GM19043 (cell line): Measurements from ENCODE around the gene TET3.
A peak's percentile ranks its signal among the peaks of the same experiment; 100 is the strongest.
"Not testable (repeated sequence)": the region's sequence is repeated elsewhere in the genome, so short reads cannot be mapped to it uniquely, and the experiment has no call there.

Experiments
- ATAC-seq: cut with Tn5 transposase; IDR thresholded peaks from one replicate; pipeline ENCODE4 v1.9.1; 2021; ENCODE audit warnings: low read depth; ENCODE audit not compliant: unreplicated experiment

The TET3 gene

GRCh38 chr2:73984203-73984921 is at the start of gene TET3:
Gene TET3 (plus strand): TSS chr2:73984910. CDS start chr2:73986404, 1,494 bp downstream.
- ATAC-seq = peak; percentile 32

GRCh38 chr2:73935641-73936040 is 49.1 kb upstream of the TET3 start:
- ATAC-seq = no peak

- no peak for ATAC-seq
Observed at GRCh38 chr2:73937103-73937885, 47.4 kb upstream of the TET3 start.

GRCh38 chr2:73937899-73938298 is 46.8 kb upstream of the TET3 start:
- ATAC-seq = no peak

- no peak for ATAC-seq
Observed at GRCh38 chr2:73938718-73939352, 45.9 kb upstream of the TET3 start.

GRCh38 chr2:73939419-73939818 is 45.3 kb upstream of the TET3 start:
- ATAC-seq = no peak

- not testable (repeated sequence) for ATAC-seq
Observed at GRCh38 chr2:73940066-73940465, 44.6 kb upstream of the TET3 start.

GRCh38 chr2:73942664-73943063 is 42.0 kb upstream of the TET3 start:
- no peak for ATAC-seq

- ATAC-seq = no peak
Observed at GRCh38 chr2:73944714-73945113, 40.0 kb upstream of the TET3 start.

GRCh38 chr2:73946215-73946614 is 38.5 kb upstream of the TET3 start:
- ATAC-seq = no peak

GRCh38 chr2:73946666-73947065 is 38.0 kb upstream of the TET3 start:
- ATAC-seq = no peak

- no peak for ATAC-seq
Observed at GRCh38 chr2:73947412-73948018, 37.2 kb upstream of the TET3 start.

- ATAC-seq = no peak
Observed at GRCh38 chr2:73949802-73950201, 34.9 kb upstream of the TET3 start.

GRCh38 chr2:73952499-73953446 is 31.9 kb upstream of the TET3 start:
- ATAC-seq = no peak

- ATAC-seq = no peak
Observed at GRCh38 chr2:73956218-73956865, 28.4 kb upstream of the TET3 start.

GRCh38 chr2:73961274-73961673 is 23.4 kb upstream of the TET3 start:
- ATAC-seq = no peak

- no peak for ATAC-seq
Observed at GRCh38 chr2:73961823-73962615, 22.7 kb upstream of the TET3 start.

GRCh38 chr2:73962798-73963197 is 21.9 kb upstream of the TET3 start:
- no peak for ATAC-seq
